Measurements from ENCODE around the gene FNDC11. TPM values are rescaled to one million over a fixed set of nuclear protein-coding genes. Genes with fewer than 3 reads are reported as not detected.

Gene FNDC11
- total and polyA plus RNA-seq, 4 donors, result under 0.01 to 0.01 TPM; not detected in 2

DNA sequence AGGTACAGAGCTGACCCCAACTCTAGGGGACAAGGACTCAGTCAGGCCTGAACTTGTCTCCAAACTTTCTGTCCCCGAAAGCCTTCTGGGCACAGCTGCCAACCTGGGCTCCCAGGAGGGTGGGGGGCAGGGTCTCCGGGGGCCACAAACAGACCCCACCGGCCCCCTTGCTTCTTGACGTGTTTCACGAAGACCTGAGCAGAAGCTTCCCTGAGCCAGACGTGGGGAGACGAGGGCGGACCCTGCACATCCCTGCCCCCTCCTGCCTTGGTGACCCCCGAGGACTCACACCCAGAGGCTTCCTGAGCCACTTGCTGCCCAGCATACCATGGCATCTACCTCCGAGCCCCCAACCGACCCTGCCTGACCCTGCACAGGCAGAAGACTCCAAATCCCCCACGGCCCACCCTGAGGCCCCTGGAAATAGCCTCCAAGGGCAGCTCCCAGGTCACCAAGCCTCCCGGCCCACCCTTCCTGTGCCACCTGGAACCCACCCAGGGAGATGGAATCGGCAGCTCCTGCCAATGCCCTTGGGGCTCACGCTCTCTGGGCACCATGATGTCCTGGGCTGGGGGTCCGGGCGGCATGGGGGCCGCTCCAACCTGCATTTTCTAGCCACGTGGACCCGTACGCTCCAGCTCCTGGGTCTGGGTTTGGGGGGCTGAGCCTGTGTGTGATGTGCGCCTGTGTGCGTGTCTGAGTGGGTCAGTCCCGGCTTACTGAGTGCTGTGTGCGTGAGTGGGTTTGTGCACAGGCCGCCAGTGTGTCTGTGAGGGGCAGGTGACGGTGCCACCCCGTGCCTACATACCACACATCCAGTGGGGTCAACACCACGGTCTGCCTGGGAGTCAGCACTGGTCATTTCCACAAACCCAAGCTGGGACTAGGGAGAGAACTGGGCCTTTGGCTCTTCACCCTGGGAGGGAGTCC is 14.3 kb upstream of the FNDC11 start:
- DNase-seq (ENCODE audit: low spot score), result no peak
- no peak overlapping the region for H3K27ac ChIP-seq (ENCODE audit: low read depth in 1 of 2, low read length in 2 of 2)
- no peak for TF ChIP-seq FOXA2 (IDR thresholded peaks at IDR 0.05)
- no peak for TF ChIP-seq FOXA1 (IDR thresholded peaks at IDR 0.05)
- no peak for TF ChIP-seq TAF1 (conservative IDR thresholded peaks at IDR 0.05)
- no peak for TF ChIP-seq JUND (IDR thresholded peaks at IDR 0.05)
- no peak for TF ChIP-seq RXRA (IDR thresholded peaks at IDR 0.05)
- TF ChIP-seq GABPA (IDR thresholded peaks at IDR 0.05 in 1 of 2, conservative IDR thresholded peaks at IDR 0.05 in 1 of 2), result no peak
- TF ChIP-seq RAD21 (IDR thresholded peaks at IDR 0.05), result no peak

DNA sequence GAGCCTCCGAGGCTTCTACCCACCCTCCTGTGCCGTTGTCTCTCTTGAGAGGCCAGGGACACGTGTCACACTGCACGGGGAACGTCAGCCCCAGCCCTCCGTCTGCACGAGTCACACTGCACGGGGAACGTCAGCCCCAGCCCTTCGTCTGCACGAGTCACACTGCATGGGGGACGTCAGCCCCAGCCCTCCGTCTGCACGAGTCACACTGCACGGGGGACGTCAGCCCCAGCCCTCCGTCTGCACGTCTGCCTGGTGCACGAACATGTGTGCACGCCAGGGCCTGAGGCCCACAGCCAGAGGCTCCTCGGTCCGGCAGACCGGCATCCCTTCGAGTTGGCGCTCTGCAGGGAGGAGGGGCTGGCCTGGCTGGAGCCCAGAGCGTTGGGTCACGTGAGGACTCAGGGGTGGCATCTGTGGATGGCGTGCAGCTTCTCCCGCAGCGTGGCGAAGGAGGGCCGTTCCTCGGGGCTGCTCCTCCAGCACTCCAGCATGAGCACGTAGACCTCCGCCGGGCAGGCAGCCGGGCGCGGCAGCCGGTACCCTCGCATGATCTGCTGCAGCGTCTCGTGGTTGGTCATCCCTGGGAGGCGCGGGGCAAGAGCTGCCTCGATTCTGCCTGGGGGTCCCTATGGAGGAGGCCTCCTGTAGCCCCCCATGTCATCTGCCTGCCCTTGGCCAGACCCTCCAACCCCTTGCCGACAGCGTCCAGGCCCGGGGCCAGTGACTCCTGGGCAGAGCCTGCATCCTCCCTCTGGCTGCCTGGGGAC is 13.4 kb upstream of the FNDC11 start:
- no peak overlapping the region for H3K4me3 ChIP-seq (ENCODE audit: low read depth in 1 of 3, low read length in 3 of 3)
- H3K36me3 ChIP-seq (ENCODE audit: control insufficient read depth in 4 of 4, insufficient read depth in 3 of 4, low read depth in 1 of 4, low read length in 3 of 4), result no peaks in the 10 kb centered on the region
- DNase-seq (ENCODE audit: low spot score), result no peak
- peaks cover 8 to 17% (median 12%) of the 10 kb centered on the region in 4 donors for H3K4me1 ChIP-seq (ENCODE audit: control insufficient read depth in 4 of 4, insufficient read depth in 4 of 4, low read length in 3 of 4)
- WGBS, result 85% methylated on average over 49 of the region's 49 CpGs
- no peak overlapping the region for H3K9ac ChIP-seq (ENCODE audit: low read depth in 1 of 2, low read length in 2 of 2)
- no peak overlapping the region for H3K27ac ChIP-seq (ENCODE audit: low read depth in 1 of 2, low read length in 2 of 2)
- H3K27me3 ChIP-seq (ENCODE audit: control insufficient read depth in 4 of 4, insufficient read depth in 4 of 4, low read length in 3 of 4), result no peaks in the 10 kb centered on the region
- TF ChIP-seq YY1 (IDR thresholded peaks at IDR 0.05) (no peak), GABPA (IDR thresholded peaks at IDR 0.05 in 1 of 2, conservative IDR thresholded peaks at IDR 0.05 in 1 of 2) (no peak), RXRA (IDR thresholded peaks at IDR 0.05) (no peak), RAD21 (IDR thresholded peaks at IDR 0.05) (no peak), EGR1 (IDR thresholded peaks at IDR 0.05; ENCODE audit: low read depth in 2 of 2) (no peak), SP1 (IDR thresholded peaks at IDR 0.05) (no peak), FOXA1 (IDR thresholded peaks at IDR 0.05) (no peak), TAF1 (conservative IDR thresholded peaks at IDR 0.05) (no peak), JUND (IDR thresholded peaks at IDR 0.05) (no peak), HNF4G (IDR thresholded peaks at IDR 0.05) (no peak)
- TF ChIP-seq, protein P1, sequence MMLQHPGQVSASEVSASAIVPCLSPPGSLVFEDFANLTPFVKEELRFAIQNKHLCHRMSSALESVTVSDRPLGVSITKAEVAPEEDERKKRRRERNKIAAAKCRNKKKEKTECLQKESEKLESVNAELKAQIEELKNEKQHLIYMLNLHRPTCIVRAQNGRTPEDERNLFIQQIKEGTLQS (IDR thresholded peaks at IDR 0.05), result no peak
- TF ChIP-seq, protein P2, sequence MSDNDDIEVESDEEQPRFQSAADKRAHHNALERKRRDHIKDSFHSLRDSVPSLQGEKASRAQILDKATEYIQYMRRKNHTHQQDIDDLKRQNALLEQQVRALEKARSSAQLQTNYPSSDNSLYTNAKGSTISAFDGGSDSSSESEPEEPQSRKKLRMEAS (IDR thresholded peaks at IDR 0.05), result no peak
- TF ChIP-seq, protein P3, sequence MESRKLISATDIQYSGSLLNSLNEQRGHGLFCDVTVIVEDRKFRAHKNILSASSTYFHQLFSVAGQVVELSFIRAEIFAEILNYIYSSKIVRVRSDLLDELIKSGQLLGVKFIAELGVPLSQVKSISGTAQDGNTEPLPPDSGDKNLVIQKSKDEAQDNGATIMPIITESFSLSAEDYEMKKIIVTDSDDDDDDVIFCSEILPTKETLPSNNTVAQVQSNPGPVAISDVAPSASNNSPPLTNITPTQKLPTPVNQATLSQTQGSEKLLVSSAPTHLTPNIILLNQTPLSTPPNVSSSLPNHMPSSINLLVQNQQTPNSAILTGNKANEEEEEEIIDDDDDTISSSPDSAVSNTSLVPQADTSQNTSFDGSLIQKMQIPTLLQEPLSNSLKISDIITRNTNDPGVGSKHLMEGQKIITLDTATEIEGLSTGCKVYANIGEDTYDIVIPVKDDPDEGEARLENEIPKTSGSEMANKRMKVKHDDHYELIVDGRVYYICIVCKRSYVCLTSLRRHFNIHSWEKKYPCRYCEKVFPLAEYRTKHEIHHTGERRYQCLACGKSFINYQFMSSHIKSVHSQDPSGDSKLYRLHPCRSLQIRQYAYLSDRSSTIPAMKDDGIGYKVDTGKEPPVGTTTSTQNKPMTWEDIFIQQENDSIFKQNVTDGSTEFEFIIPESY (IDR thresholded peaks at IDR 0.05), result no peak
- TF ChIP-seq, protein P4, sequence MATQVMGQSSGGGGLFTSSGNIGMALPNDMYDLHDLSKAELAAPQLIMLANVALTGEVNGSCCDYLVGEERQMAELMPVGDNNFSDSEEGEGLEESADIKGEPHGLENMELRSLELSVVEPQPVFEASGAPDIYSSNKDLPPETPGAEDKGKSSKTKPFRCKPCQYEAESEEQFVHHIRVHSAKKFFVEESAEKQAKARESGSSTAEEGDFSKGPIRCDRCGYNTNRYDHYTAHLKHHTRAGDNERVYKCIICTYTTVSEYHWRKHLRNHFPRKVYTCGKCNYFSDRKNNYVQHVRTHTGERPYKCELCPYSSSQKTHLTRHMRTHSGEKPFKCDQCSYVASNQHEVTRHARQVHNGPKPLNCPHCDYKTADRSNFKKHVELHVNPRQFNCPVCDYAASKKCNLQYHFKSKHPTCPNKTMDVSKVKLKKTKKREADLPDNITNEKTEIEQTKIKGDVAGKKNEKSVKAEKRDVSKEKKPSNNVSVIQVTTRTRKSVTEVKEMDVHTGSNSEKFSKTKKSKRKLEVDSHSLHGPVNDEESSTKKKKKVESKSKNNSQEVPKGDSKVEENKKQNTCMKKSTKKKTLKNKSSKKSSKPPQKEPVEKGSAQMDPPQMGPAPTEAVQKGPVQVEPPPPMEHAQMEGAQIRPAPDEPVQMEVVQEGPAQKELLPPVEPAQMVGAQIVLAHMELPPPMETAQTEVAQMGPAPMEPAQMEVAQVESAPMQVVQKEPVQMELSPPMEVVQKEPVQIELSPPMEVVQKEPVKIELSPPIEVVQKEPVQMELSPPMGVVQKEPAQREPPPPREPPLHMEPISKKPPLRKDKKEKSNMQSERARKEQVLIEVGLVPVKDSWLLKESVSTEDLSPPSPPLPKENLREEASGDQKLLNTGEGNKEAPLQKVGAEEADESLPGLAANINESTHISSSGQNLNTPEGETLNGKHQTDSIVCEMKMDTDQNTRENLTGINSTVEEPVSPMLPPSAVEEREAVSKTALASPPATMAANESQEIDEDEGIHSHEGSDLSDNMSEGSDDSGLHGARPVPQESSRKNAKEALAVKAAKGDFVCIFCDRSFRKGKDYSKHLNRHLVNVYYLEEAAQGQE (IDR thresholded peaks at IDR 0.05), result no peak
- H3K9me3 ChIP-seq (ENCODE audit: control insufficient read depth in 4 of 4, low read length in 3 of 4), result no peaks in the 10 kb centered on the region

More for the DNA sequence above, 14.3 kb upstream of the FNDC11 start:
- peaks cover 10 to 25% (median 18%) of the 10 kb centered on the region in 4 donors for H3K4me1 ChIP-seq (ENCODE audit: control insufficient read depth in 4 of 4, insufficient read depth in 4 of 4, low read length in 3 of 4)
- 91% methylated on average over 29 of the region's 29 CpGs for WGBS
- H3K36me3 ChIP-seq (ENCODE audit: control insufficient read depth in 4 of 4, insufficient read depth in 3 of 4, low read depth in 1 of 4, low read length in 3 of 4), result no peaks in the 10 kb centered on the region
- no peak overlapping the region for H3K9ac ChIP-seq (ENCODE audit: low read depth in 1 of 2, low read length in 2 of 2)
- H3K27me3 ChIP-seq (ENCODE audit: control insufficient read depth in 4 of 4, insufficient read depth in 4 of 4, low read length in 3 of 4), result no peaks in the 10 kb centered on the region
- no peak overlapping the region for H3K4me3 ChIP-seq (ENCODE audit: low read depth in 1 of 3, low read length in 3 of 3)
- H3K9me3 ChIP-seq (ENCODE audit: control insufficient read depth in 4 of 4, low read length in 3 of 4), result no peaks in the 10 kb centered on the region

All from liver (tissue), 9 donors.